Central memory CD8-positive, alpha-beta T cell (primary cell): ENCODE results near the gene ACSL1.
A peak's percentile ranks its signal among the peaks of the same experiment; 100 is the strongest.

Source experiments
- ATAC-seq: fragments of 150-1000 bp; cut with Tn5 transposase; replicated peaks from 2 replicates; pipeline ENCODE4 v1.10.0; 2022; ENCODE audit warnings: mild to moderate bottlenecking, moderate FRiP score, moderate number of reproducible peaks; ENCODE audit not compliant: poor library complexity, severe bottlenecking; ENCODE audit errors: extremely low read depth
- DNase-seq, 2 donors: peaks; one replicate each; pipeline ENCODE4 v3.0.0; 2021; ENCODE audit warnings: low spot score in 2 of 2
- H3K27ac Mint-ChIP-seq: one replicate; pipeline ENCODE4 v1.8.0; 2022; ENCODE audit warnings: low read depth, mild to moderate bottlenecking, moderate library complexity, mixed read lengths
- H3K27me3 Mint-ChIP-seq: one replicate; pipeline ENCODE4 v1.8.0; 2022; ENCODE audit warnings: mixed read lengths
- H3K36me3 Mint-ChIP-seq: one replicate; pipeline ENCODE4 v1.8.0; 2022; ENCODE audit warnings: mild to moderate bottlenecking, moderate library complexity, mixed read lengths; ENCODE audit not compliant: insufficient read depth
- H3K4me1 Mint-ChIP-seq: one replicate; pipeline ENCODE4 v1.8.0; 2022; ENCODE audit warnings: mixed read lengths
- H3K4me3 Mint-ChIP-seq: one replicate; pipeline ENCODE4 v1.8.0; 2022; ENCODE audit warnings: mild to moderate bottlenecking, moderate library complexity, mixed read lengths
- H3K9me3 Mint-ChIP-seq: one replicate; pipeline ENCODE4 v1.8.0; 2022; ENCODE audit warnings: mixed read lengths

The ACSL1 gene, protein sequence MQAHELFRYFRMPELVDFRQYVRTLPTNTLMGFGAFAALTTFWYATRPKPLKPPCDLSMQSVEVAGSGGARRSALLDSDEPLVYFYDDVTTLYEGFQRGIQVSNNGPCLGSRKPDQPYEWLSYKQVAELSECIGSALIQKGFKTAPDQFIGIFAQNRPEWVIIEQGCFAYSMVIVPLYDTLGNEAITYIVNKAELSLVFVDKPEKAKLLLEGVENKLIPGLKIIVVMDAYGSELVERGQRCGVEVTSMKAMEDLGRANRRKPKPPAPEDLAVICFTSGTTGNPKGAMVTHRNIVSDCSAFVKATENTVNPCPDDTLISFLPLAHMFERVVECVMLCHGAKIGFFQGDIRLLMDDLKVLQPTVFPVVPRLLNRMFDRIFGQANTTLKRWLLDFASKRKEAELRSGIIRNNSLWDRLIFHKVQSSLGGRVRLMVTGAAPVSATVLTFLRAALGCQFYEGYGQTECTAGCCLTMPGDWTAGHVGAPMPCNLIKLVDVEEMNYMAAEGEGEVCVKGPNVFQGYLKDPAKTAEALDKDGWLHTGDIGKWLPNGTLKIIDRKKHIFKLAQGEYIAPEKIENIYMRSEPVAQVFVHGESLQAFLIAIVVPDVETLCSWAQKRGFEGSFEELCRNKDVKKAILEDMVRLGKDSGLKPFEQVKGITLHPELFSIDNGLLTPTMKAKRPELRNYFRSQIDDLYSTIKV

DNA sequence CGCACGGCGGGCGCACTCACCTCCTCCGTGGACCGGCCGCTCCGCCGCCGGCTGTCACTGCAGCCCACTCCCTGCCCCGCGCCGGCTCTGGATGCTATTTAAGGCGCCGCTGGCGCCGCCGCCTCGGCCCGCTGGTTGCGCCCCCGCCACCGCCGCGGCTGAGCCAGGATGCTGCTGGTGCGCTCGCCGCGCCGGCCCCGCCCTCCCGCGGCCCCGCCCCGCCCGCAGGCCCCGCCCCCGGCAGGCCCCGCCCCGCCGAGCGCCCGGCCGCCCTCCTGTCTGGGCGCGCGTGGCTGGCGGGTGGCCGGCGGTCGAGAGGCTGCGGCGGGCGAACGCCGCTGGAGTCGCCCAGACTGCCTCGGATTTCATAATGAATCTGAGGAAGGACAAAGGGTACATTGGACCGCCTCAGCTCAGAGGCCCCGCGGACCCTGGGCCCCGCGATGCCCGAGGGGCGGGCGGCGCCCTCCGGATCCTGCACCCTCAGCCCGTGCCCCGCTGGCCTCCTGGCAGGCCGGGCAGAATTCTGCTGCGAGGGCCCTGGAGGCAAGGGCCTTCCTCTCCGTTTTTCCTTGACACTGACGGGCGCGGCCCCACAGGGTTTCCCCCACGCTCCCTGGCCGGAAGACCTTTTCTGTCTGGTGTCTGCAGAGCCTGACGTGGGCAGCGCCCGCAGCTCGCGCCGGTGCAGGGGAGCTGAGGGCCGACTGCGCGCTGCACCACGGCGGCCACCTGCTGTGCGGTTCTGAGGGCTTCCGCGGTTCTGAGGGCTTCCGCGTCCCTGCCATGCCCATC is at the start of gene ACSL1:
ACSL1 (minus strand) TSS at position 73 of the 795 bp plus-strand sequence. CDS start 22,454 bp downstream, outside the sequence.
- H3K4me1 Mint-ChIP-seq = peaks cover 41% of the 10 kb centered on the region
- peak within 1 kb of the TSS; percentile 95 for H3K4me3 Mint-ChIP-seq
- H3K9me3 Mint-ChIP-seq = no peaks in the 10 kb centered on the region
- H3K36me3 Mint-ChIP-seq = peaks cover 12% of the 10 kb centered on the region
- peak within 1 kb of the TSS; percentile 96 for H3K27ac Mint-ChIP-seq
- ATAC-seq (peak; percentile 76), DNase-seq (peak; percentile 58 to 66)
- H3K27me3 Mint-ChIP-seq = no peaks in the 10 kb centered on the region

DNA sequence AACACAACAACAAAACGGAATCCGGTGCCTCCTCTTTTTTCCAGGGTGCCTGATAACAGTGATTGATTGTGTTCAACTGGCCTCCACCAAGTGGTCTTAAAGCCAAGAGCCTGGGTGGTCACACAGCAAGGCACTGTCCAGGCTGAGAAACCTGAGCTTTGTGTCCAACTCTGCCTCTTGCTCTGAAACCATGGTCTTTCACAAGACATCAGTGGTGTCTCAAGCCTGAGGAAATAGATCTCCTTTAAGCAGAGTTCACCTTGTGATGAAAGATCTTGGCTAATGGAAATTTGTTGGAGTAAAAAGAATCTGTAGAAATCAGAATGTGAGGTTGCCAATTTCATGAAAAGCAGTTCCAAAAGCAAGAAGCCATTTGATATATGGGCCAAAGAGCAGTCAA is 47.3 kb upstream of the ACSL1 start:
- no peak overlapping the region for H3K4me3 Mint-ChIP-seq
- no peaks in the 10 kb centered on the region for H3K36me3 Mint-ChIP-seq
- DNase-seq = no peak
- H3K9me3 Mint-ChIP-seq = no peaks in the 10 kb centered on the region
- peaks cover 27% of the 10 kb centered on the region for H3K27me3 Mint-ChIP-seq
- ATAC-seq = no peak
- no peak overlapping the region for H3K27ac Mint-ChIP-seq
- no peaks in the 10 kb centered on the region for H3K4me1 Mint-ChIP-seq

DNA sequence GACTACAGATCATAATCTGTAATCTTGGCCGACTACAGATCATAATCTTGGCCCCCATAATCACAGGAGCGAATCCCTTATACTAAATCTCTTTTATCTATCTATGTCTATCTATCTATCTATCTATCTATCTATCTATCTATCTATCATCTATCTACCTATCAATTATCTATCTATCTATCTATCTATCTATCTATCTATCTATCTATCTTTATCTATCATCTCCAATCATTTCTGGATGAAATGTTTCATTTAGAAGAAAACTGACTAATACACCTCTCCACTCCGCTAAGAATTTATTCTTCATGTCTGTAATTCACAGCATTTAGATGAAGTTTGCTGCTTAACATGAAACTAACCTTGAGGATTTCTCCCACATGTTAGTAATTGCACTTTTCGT is 45.0 kb upstream of the ACSL1 start:
- H3K36me3 Mint-ChIP-seq = no peaks in the 10 kb centered on the region
- H3K9me3 Mint-ChIP-seq = no peaks in the 10 kb centered on the region
- no peak overlapping the region for H3K27ac Mint-ChIP-seq
- peaks cover 27% of the 10 kb centered on the region for H3K27me3 Mint-ChIP-seq
- H3K4me3 Mint-ChIP-seq = no peak overlapping the region
- DNase-seq (no peak), ATAC-seq (no peak)
- no peaks in the 10 kb centered on the region for H3K4me1 Mint-ChIP-seq

DNA sequence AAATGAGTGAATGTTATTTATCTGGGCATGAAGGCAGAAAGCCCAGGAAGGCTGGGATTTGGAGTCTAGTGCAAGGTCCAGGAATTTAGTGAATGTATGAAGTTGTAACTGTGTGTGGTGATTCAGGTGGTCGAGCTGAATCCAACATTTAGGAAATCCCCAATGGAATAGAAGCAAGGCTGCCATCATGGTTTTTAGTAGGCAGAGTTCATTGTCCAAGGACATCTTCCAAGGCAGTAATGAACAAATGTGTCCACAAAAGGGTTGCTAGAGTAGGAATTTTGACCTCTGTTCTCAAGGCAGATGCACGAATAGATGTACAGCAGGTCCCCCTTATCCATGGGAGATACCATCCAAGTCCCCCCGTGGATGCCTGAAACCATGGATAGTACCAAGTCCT is 42.9 kb upstream of the ACSL1 start:
- DNase-seq = no peak
- no peak overlapping the region for H3K4me3 Mint-ChIP-seq
- no peaks in the 10 kb centered on the region for H3K4me1 Mint-ChIP-seq
- H3K9me3 Mint-ChIP-seq = no peaks in the 10 kb centered on the region
- H3K36me3 Mint-ChIP-seq = no peaks in the 10 kb centered on the region
- H3K27ac Mint-ChIP-seq = no peak overlapping the region
- ATAC-seq = no peak
- H3K27me3 Mint-ChIP-seq = peaks cover 27% of the 10 kb centered on the region

DNA sequence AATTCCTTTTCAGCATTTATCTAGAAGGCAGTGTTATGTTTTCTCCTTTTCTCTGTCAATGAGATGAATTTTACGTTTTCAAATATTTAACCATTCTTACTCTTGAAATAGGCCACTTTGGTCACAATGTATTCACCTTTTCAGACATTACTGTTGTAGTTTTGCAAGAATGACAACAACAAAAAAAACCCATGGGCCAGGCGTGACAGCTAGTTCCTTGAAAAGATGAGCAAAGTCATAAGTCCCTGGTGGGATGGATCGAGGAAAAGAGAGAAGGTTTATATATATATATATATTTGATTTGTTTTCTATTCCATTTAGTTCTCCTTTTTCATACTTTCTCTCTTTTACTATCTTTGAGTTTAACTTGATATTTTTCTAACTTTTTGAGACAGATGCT is 38.1 kb upstream of the ACSL1 start:
- Mint-ChIP-seq H3K9me3 (no peaks in the 10 kb centered on the region), H3K4me1 (no peaks in the 10 kb centered on the region), H3K4me3 (no peak overlapping the region), H3K27ac (no peak overlapping the region), H3K36me3 (no peaks in the 10 kb centered on the region), H3K27me3 (peaks cover 31% of the 10 kb centered on the region)
- no peak for DNase-seq
- no peak for ATAC-seq

DNA sequence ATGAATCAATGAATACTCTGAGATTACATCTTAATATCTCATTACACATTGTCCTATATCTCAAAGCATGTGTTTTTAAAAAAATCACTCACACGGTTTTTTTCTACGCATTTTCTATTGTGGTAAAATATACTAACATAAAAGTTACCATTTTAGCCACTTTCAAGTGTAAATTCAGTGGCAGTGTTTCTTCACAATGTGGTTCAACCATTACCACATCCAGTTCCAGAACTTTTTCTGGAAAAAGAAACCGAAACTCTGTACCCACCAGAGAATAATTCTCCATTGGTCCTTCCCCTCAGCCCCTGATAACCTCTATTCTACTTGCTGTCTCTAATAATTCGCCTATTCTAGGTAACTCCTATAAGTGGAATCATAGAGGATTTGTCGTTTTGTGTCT is 35.3 kb upstream of the ACSL1 start:
- Mint-ChIP-seq H3K27me3 (peaks cover 41% of the 10 kb centered on the region), H3K4me1 (no peaks in the 10 kb centered on the region), H3K4me3 (no peak overlapping the region), H3K27ac (no peak overlapping the region), H3K36me3 (no peaks in the 10 kb centered on the region), H3K9me3 (no peaks in the 10 kb centered on the region)
- ATAC-seq (no peak), DNase-seq (no peak)

DNA sequence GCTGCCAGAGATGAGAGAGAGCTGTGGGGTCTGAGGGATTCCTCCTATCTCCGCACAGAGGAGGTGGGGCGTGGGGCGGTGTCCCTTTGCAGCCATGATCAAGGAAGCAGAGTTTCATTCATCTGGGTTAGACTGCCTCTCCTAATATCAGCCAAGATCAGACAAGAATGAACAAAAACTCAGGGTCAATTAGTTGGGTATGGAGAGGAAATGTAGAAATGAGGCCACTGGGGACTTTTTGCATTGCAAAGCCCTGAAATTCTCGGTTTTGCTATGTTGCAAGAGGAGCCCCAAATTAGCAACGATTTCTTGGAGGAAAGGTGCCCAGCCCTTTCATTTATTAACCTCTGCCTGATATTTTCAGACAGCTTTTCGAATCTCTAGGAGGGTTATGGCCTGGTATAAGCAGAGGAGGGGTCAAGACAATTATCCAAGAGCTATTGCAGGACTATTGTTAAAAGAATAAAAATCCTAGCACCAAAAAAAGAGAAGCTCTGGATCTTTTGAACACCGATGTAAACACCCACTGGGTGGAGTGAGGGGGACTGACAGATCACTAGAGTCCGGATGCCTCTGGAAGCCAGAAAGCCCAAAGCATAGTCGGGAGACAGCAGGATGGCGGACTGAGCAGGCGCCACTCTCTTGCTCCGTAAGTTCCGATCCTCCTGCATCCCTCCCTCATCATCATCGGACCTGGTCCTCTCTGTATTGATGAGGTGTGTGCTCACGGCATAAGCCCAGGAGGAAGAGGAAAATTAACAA is 34.4 kb upstream of the ACSL1 start:
- H3K36me3 Mint-ChIP-seq = no peaks in the 10 kb centered on the region
- no peak overlapping the region for H3K4me3 Mint-ChIP-seq
- peaks cover 41% of the 10 kb centered on the region for H3K27me3 Mint-ChIP-seq
- DNase-seq (no peak), ATAC-seq (no peak)
- H3K4me1 Mint-ChIP-seq = no peaks in the 10 kb centered on the region
- H3K9me3 Mint-ChIP-seq = no peaks in the 10 kb centered on the region
- H3K27ac Mint-ChIP-seq = no peak overlapping the region

DNA sequence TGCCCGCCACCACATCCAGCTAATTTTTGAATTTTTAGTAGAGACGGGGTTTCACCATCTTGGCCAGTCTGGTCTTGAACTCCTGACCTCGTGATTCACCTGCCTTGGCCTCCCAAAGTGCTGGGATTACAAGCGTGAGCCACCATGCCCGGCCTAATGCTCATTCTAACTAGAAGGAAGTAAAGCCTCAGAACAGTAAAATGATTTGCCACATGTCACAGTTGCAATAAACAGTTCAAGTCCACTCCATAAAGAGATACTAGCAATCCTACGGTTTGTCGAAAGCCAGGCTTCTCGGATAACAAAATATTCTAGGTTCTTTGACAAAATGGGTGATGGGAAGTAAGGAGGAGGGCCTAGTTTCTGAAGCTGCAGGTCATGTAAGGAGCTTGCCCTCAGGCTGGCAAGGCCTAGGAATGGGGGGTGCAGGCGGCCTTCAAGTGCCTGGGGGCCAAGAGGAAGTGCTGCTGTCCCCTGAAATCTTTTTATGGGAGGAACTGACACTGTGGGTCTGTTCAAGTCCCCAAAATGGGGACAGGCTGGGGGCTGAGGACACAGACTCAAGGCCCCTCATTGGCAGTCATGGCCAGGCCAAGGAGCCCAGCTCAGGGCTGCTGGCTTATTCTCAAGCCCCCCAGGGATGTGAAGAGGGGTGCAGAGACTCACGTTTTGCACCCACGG is 31.8 kb upstream of the ACSL1 start:
- Mint-ChIP-seq H3K4me1 (no peaks in the 10 kb centered on the region), H3K27ac (no peak overlapping the region), H3K9me3 (no peaks in the 10 kb centered on the region), H3K27me3 (peaks cover 41% of the 10 kb centered on the region), H3K36me3 (no peaks in the 10 kb centered on the region), H3K4me3 (no peak overlapping the region)
- ATAC-seq (no peak), DNase-seq (no peak)

DNA sequence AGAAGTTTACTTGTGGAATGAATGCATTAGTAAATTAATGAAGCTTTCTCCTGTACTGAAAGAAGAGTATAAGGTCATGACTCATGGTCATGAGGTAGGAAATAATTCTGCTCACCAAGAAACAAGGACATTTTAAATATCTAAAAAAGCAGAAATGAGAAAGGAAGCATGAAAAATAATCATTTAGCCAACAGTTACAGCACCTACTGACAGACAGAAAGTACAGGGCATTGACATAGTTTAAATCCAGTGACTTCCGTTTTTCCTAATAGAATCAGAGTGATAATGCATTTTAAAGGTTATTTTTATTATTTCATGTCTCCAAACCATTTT is 30.5 kb upstream of the ACSL1 start:
- ATAC-seq (no peak), DNase-seq (no peak)
- peaks cover 33% of the 10 kb centered on the region for H3K27me3 Mint-ChIP-seq
- no peaks in the 10 kb centered on the region for H3K9me3 Mint-ChIP-seq
- H3K27ac Mint-ChIP-seq = no peak overlapping the region
- H3K36me3 Mint-ChIP-seq = no peaks in the 10 kb centered on the region
- no peak overlapping the region for H3K4me3 Mint-ChIP-seq
- no peaks in the 10 kb centered on the region for H3K4me1 Mint-ChIP-seq

DNA sequence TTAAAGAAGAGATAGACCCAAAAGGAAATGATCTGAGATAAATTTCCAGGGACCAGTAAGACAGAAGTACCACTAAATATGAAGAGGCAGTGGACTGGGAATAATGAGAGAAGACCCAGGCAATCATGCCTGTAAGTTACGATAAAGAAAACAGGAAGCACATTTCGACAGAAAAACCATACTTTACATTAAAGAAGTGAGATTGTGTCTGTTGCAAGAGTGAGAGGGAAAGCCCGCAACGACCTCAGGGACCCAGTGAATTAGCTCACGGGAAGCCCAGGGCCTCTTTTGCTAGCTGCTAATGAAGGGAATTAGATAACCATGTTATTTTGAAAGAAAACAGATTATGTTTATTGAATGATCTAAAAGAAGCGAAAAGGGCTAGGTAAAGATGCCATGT is 28.9 kb upstream of the ACSL1 start:
- no peak for DNase-seq
- Mint-ChIP-seq H3K4me1 (no peaks in the 10 kb centered on the region), H3K27me3 (peaks cover 17% of the 10 kb centered on the region), H3K4me3 (no peak overlapping the region), H3K27ac (no peak overlapping the region), H3K9me3 (no peaks in the 10 kb centered on the region), H3K36me3 (no peaks in the 10 kb centered on the region)
- ATAC-seq = no peak

DNA sequence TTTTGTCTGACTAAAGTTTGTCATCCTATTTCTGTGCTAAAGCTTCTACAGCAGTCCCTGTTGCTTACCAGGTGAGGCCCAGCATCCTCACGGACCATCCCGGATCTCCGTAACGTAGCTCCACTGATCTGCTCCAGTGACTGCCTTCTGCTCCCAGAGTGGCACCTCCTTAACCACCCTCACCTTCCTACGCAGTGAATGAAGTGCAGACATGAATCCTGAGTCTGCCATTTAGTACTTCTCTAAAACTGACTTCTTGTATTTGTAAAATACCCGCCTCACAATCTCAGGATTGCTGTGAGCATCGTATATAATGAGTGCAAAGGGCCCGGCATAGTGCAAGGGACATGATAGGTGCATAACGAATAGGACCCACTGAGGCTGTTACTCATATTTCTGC is 27.7 kb upstream of the ACSL1 start:
- Mint-ChIP-seq H3K4me1 (no peaks in the 10 kb centered on the region), H3K27ac (no peak overlapping the region), H3K36me3 (no peaks in the 10 kb centered on the region), H3K27me3 (peaks cover 13% of the 10 kb centered on the region), H3K4me3 (no peak overlapping the region), H3K9me3 (no peaks in the 10 kb centered on the region)
- ATAC-seq = no peak
- no peak for DNase-seq

DNA sequence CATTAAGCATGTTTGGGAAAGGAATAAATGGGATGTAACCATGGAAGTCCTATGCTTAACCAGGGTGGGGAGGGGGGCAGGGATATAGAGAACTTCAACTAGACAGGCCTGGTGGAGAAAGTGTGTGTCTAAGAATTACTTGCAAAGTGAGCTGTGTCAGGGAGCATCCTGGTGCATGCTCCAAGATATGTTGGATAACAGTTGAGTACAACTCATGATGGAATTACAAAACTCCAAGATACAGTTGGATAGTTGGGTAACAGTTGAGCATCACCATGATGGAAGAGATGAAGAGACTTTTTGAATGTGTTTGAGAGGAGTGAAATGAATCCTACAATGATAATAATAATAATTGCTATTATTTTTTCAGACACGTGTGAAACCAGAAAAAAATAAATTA is 26.1 kb upstream of the ACSL1 start:
- H3K9me3 Mint-ChIP-seq = no peaks in the 10 kb centered on the region
- no peaks in the 10 kb centered on the region for H3K36me3 Mint-ChIP-seq
- peaks cover 17% of the 10 kb centered on the region for H3K27me3 Mint-ChIP-seq
- DNase-seq (no peak), ATAC-seq (no peak)
- H3K27ac Mint-ChIP-seq = no peak overlapping the region
- H3K4me3 Mint-ChIP-seq = no peak overlapping the region
- H3K4me1 Mint-ChIP-seq = no peaks in the 10 kb centered on the region
